Upper lobe of left lung (tissue), 6 donors: ENCODE results near the gene ACSS2. TPM values are rescaled to one million over a fixed set of nuclear protein-coding genes. Genes with fewer than 3 reads are reported as not detected.

Source experiments
- ATAC-seq, 2 donors: fragments of 200-7000 bp; cut with Tn5 transposase; one replicate each; pipeline ENCODE4 v1.9.1; 2022; ENCODE audit warnings: mild to moderate bottlenecking in 2 of 2, moderate library complexity in 2 of 2; ENCODE audit not compliant: low FRiP score in 2 of 2
- DNase-seq, 2 donors: peaks; one replicate each; pipeline ENCODE4 v3.0.0-alpha.2; 2019 to 2020
- H3K27ac ChIP-seq, 4 donors: fragments of 200-600 bp; sonication (generic); one replicate each; pipeline ENCODE4 v1.5.1; 2016 to 2019
- H3K27me3 ChIP-seq, 4 donors: fragments of 200-600 bp; sonication (generic); one replicate each; pipeline ENCODE4 v1.5.1; 2017 to 2019
- H3K36me3 ChIP-seq, 4 donors: fragments of 200-600 bp; sonication (generic); one replicate each; pipeline ENCODE4 v1.5.1; 2016 to 2019
- H3K4me1 ChIP-seq, 4 donors: fragments of 200-600 bp; sonication (generic); one replicate each; pipeline ENCODE4 v1.5.1; 2018 to 2019
- H3K4me3 ChIP-seq, 4 donors: fragments of 200-600 bp; sonication (generic); one replicate each; pipeline ENCODE4 v1.5.1; 2017 to 2019; ENCODE audit warnings: mild to moderate bottlenecking in 2 of 4, moderate library complexity in 1 of 4
- H3K9me3 ChIP-seq, 4 donors: fragments of 200-600 bp; sonication (generic); one replicate each; pipeline ENCODE4 v1.5.1; 2018 to 2019
- EP300 ChIP-seq, 4 donors: sonication (generic); formaldehyde crosslinking; IDR thresholded peaks; one replicate each; pipeline ENCODE4 v1.5.1; 2017; ENCODE audit warnings: antibody characterized with exemption in 4 of 4, control low read depth in 2 of 4
- POLR2A ChIP-seq, 4 donors: fragments of 450-650 bp; IDR thresholded peaks; one replicate each; pipeline ENCODE4 v1.5.1; 2016 to 2017; ENCODE audit warnings: antibody characterized with exemption in 4 of 4, mild to moderate bottlenecking in 2 of 4
- POLR2AphosphoS5 ChIP-seq, 2 donors: sonication (generic); formaldehyde crosslinking; IDR thresholded peaks; one replicate each; pipeline ENCODE4 v1.5.1; 2017; ENCODE audit warnings: antibody characterized with exemption in 2 of 2
- WGBS, 2 donors: methylation state at CpG; one replicate each; pipeline ENCODE4 v1.1.5; 2017 to 2018; 5-methylcytosine and 5-hydroxymethylcytosine counted together
- total RNA-seq, 6 donors: library from RNA; depleted of rRNA in 4 of 6; stranded (reverse); fragments of >200 nt in 4 of 6; gene quantifications; one replicate each; pipeline versions ENCODE4 v1.1.0 to v1.2.1, GENCODE V29; 2016 to 2021
- TF ChIP-seq, protein P1 (sequence below), 6 experiments: fragments of 450-650 bp in 4 of 6; fragments of 200-600 bp in 2 of 6; sonication (generic) in 2 of 6; IDR thresholded peaks; one replicate each; pipeline ENCODE4 v1.5.1; 2016 to 2019; ENCODE audit warnings: antibody characterized with exemption in 6 of 6
- donor health status: DM: no; HTN: no; CAD: no; lungs with moderate emphysema.
- donor health status: DM: no; HTN: yes; CAD: no; lungs with severe emphysema.

Gene ACSS2
- total RNA-seq, 6 donors from 2014 or later = 110 to 377 (median 203) TPM

- Histone ChIP-seq H3K27ac (no peak overlapping the region), H3K27me3 (no peaks in the 10 kb centered on the region), H3K4me1 (no peaks in the 10 kb centered on the region), H3K4me3 (no peak overlapping the region), H3K9me3 (no peaks in the 10 kb centered on the region), H3K36me3 (no peaks in the 10 kb centered on the region)
- WGBS, 2 donors = 63 to 90% methylated on average over 2 of the region's 2 CpGs
- ATAC-seq = no peak
- TF ChIP-seq POLR2A (IDR thresholded peaks at IDR 0.05) (no peak), EP300 (IDR thresholded peaks at IDR 0.05) (no peak), POLR2AphosphoS5 (IDR thresholded peaks at IDR 0.05) (no peak)
- TF ChIP-seq, protein P1, sequence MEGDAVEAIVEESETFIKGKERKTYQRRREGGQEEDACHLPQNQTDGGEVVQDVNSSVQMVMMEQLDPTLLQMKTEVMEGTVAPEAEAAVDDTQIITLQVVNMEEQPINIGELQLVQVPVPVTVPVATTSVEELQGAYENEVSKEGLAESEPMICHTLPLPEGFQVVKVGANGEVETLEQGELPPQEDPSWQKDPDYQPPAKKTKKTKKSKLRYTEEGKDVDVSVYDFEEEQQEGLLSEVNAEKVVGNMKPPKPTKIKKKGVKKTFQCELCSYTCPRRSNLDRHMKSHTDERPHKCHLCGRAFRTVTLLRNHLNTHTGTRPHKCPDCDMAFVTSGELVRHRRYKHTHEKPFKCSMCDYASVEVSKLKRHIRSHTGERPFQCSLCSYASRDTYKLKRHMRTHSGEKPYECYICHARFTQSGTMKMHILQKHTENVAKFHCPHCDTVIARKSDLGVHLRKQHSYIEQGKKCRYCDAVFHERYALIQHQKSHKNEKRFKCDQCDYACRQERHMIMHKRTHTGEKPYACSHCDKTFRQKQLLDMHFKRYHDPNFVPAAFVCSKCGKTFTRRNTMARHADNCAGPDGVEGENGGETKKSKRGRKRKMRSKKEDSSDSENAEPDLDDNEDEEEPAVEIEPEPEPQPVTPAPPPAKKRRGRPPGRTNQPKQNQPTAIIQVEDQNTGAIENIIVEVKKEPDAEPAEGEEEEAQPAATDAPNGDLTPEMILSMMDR (IDR thresholded peaks at IDR 0.05) = no peak
- no peak for DNase-seq
Observed at GRCh38 chr20:34842143-34842542, 34.3 kb upstream of the ACSS2 start.

- Histone ChIP-seq H3K9me3 (no peaks in the 10 kb centered on the region), H3K36me3 (peaks cover 0 to 8% (median 0%) of the 10 kb centered on the region in 4 donors), H3K27ac (no peak overlapping the region), H3K4me1 (no peaks in the 10 kb centered on the region), H3K27me3 (no peaks in the 10 kb centered on the region), H3K4me3 (no peak overlapping the region)
- TF ChIP-seq POLR2AphosphoS5 (IDR thresholded peaks at IDR 0.05) (no peak), EP300 (IDR thresholded peaks at IDR 0.05) (no peak), POLR2A (IDR thresholded peaks at IDR 0.05) (no peak)
- TF ChIP-seq, protein P1 (IDR thresholded peaks at IDR 0.05) = no peak
- no peak for DNase-seq
- ATAC-seq = no peak
- WGBS, 2 donors = 91 to 94% methylated on average over 2 of the region's 2 CpGs
Observed at GRCh38 chr20:34843421-34843820, 33.0 kb upstream of the ACSS2 start.

DNA sequence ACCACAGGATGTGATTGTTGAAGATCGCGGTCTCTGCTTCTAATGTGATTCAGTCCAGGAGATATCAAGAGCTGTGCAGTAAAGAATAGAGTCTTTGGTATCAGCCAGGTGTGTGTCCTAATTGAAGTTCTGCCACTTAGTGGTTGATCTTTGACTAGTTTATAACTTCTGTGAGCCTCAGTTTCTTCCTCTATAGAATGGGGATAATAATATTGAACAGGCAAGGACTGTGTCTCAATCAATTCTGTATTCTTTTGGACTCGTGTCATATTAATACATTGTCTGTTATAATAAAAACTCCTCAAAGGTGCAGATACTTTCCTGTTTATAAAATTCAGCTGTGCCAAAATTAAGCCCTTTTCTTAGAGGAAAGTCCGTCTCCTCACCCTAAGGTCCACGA, 27.8 kb upstream of the ACSS2 start:
- Histone ChIP-seq H3K27me3 (no peaks in the 10 kb centered on the region), H3K4me3 (no peak overlapping the region), H3K4me1 (no peaks in the 10 kb centered on the region), H3K36me3 (peaks cover 8 to 31% (median 22%) of the 10 kb centered on the region in 4 donors), H3K9me3 (no peaks in the 10 kb centered on the region), H3K27ac (no peak overlapping the region)
- DNase-seq (no peak), ATAC-seq (no peak)
- no peak for TF ChIP-seq EP300 (IDR thresholded peaks at IDR 0.05)
- no peak for TF ChIP-seq POLR2A (IDR thresholded peaks at IDR 0.05)
- TF ChIP-seq, protein P1 (IDR thresholded peaks at IDR 0.05) = no peak
- TF ChIP-seq POLR2AphosphoS5 (IDR thresholded peaks at IDR 0.05) = no peak
- 92 to 93% methylated on average over 5 of the region's 5 CpGs for WGBS, 2 donors

DNA sequence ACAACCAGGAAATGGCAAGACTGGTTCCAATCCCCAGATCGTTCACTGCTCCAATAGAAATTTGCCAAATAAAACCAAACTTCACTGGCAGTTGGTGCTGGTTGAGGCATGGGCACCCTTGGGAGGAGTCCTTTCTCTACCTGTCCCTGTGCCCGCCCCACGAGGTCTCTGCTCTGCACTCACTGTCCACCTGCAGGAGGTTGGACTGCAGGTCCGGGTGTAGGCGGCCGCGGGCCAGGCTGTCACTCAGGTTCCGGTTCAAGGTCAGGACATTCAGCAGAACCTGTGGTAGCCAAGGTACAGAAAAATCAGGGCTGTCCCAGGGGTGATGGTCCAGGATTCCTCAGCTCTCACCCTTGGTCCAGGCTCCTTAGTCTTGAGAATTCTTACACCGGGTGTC, 26.6 kb upstream of the ACSS2 start:
- ATAC-seq = no peak
- H3K27ac ChIP-seq = no peak overlapping the region
- TF ChIP-seq POLR2AphosphoS5 (IDR thresholded peaks at IDR 0.05) (no peak), POLR2A (IDR thresholded peaks at IDR 0.05) (no peak), EP300 (IDR thresholded peaks at IDR 0.05) (no peak)
- TF ChIP-seq, protein P1 (IDR thresholded peaks at IDR 0.05) = no peak
- no peaks in the 10 kb centered on the region for H3K4me1 ChIP-seq
- WGBS, 2 donors = 85 to 92% methylated on average over 3 to 8 of the region's 9 CpGs
- peak in 1 of 2 donors; percentile 59 for DNase-seq
- peaks cover 8 to 36% (median 23%) of the 10 kb centered on the region in 4 donors for H3K36me3 ChIP-seq
- no peak overlapping the region for H3K4me3 ChIP-seq
- no peaks in the 10 kb centered on the region for H3K27me3 ChIP-seq
- H3K9me3 ChIP-seq = no peaks in the 10 kb centered on the region

GRCh38 chr20:34850969-34851368, 25.4 kb upstream of the ACSS2 start:
- Histone ChIP-seq H3K27ac (no peak overlapping the region), H3K27me3 (no peaks in the 10 kb centered on the region), H3K9me3 (no peaks in the 10 kb centered on the region), H3K4me1 (no peaks in the 10 kb centered on the region), H3K36me3 (peaks cover 8 to 39% (median 23%) of the 10 kb centered on the region in 4 donors), H3K4me3 (no peak overlapping the region)
- DNase-seq = peak in 1 of 2 donors; percentile 56
- no peak for ATAC-seq
- TF ChIP-seq POLR2AphosphoS5 (IDR thresholded peaks at IDR 0.05) (no peak), EP300 (IDR thresholded peaks at IDR 0.05) (no peak), POLR2A (IDR thresholded peaks at IDR 0.05) (no peak)
- TF ChIP-seq, protein P1 (IDR thresholded peaks at IDR 0.05) = no peak
- WGBS, 2 donors = 95 to 99% methylated on average over 14 of the region's 14 CpGs
